Activated effector memory CD4-positive, alpha-beta T cell treated with anti-CD3 and anti-CD28 coated beads, Interleukin-2, amount 50 U/mL, for 16 hours (primary cell): ENCODE measurements around the gene OPHN1.
"Not testable (repeated sequence)": the region's sequence is repeated elsewhere in the genome, so short reads cannot be mapped to it uniquely, and the experiment has no call there.

Source experiments
- DNase-seq: peaks from one replicate; pipeline ENCODE4 v3.0.0-alpha.2; 2020

Gene OPHN1

GRCh38 chrX:68420559-68420958, 12.7 kb downstream of the OPHN1 start:
- no peak for DNase-seq

DNA sequence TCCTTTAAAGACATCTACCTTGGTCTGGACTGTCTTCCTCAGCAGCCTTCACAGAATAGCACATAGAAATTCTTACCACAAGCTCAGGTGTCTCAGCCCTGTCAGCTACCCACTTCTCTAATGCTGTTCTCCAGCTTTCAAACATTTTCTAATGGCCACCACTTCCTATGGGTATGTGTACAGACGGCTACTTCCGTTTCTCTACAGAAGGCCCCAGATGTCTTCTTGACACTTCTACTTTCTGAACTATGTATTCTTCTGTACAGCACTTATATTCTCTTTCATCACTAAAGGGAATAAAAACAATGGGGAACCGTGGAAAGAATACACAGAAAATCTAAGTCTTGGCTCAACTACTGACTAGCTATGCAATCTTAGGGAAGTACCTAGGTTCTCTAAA, 13.3 kb downstream of the OPHN1 start:
- DNase-seq = no peak

DNA sequence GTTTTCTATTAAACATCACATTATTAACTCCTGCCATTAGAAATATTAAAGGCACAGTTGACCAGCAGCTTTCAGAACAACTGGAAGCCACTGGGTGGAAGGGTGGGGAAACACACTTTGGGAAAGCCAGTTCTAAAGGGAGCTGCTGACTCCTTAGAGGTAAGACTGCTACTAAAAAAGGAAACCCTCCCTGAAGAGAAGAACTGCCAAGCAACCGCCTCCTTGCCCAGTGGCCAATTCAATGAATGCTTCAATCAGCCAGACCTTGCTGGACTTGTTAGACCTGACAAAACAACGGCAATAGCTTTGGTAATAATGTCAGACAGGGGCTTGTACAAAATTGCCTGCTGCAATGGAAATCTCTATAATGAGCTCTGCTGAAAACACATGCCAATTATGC, 15.6 kb downstream of the OPHN1 start:
- no peak for DNase-seq

- no peak for DNase-seq
Observed at GRCh38 chrX:68416592-68416991, 16.7 kb downstream of the OPHN1 start.

DNA sequence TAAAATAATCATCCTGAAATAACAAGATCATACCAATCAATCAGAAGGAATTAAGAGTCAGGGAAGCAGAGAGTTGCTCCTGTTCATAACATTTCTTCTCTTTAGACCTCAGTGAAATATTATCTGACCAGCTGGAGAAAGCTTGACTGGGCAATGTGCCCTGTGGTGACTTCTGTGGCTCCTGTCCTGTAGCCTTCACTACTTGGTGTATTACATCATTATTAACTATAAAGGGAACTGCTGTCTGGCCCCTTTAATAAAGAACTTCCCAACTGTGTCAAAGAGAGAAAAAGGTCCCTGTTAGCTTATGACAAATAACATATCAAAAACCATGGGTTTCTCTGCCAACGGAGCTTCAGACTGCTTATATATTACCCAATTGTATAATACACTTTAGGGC, 18.0 kb downstream of the OPHN1 start:
- DNase-seq = no peak

GRCh38 chrX:68413254-68413653, 20.0 kb downstream of the OPHN1 start:
- DNase-seq = no peak

DNA sequence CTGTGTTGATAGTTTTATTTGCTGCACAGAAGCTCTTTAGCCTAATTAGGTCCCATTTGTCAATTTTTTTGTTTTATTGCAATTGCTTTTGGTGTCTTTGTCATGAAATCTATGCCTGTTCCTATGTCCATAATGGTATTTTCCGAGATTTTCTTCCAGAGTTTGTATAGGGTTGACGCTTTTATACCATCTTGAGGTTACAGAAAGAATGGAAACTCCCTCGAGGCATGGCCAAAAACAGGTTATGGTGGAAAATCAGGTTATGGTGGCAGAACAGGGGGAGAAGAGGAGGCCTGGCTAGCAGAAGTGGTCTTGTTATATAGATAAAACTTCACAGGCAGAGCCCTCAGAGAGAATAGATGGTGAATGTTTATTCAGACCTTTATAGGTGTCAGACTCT, 21.6 kb downstream of the OPHN1 start:
- no peak for DNase-seq

DNA sequence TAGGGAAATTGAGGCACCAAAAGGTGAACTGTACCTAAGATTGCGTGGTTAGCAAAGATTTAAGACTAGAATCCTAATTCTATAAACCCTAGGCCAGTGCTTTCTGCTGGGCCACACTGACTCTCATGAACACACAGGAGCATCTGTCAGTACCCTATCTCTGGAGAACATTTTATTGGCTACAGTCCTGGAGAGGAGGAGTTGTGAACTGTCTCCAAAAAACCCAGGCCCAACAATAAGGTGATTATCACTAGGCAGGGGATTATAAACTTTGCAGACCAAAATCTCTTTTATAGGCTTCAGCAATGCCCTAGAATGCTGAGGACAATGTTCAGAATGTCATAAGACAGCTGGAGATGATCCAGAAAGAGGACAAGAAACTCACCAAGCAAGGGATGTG, 24.1 kb downstream of the OPHN1 start:
- no peak for DNase-seq

DNA sequence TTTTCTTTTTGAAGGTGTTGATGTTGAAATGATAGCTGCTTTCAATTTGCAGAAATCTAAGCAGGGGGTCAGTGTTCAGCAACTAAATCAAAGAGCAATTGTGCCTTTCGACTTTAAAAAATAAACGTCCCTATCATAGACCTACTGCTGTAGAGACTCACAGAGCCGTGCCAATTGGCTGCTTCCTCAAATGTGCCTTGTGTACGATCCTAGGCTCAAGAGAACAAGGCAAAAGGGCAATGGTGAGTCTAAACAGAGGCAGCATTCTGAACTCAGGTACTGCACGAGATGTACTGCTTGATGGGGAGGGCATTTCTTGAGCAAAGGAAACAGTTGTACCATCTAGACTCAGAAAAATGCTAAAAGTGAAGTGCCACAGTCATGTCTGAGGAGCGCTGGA, 29.8 kb downstream of the OPHN1 start:
- no peak for DNase-seq

GRCh38 chrX:68403038-68403437, 30.3 kb downstream of the OPHN1 start:
- DNase-seq = no peak

DNA sequence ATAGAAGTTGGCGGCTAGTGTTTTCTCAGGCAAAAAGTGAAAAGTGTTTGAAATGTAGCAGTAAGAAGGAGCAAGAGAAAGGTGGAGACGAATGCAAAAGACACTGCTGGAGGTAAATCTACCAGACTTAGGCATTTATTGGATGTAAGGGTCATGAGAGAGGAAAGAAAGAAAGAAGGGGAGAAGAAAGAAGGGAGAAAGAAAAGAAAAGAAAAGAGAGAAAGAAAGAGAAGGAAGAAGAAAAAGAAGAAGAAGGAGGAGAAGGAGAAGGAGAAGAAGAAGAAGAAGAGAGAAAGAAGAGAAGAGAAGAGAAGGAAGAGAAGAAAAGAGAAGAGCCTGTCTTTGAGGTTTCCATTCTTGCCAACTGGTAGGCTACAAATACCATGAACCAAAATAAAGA, 31.2 kb downstream of the OPHN1 start:
- DNase-seq = no peak

- no peak for DNase-seq
Observed at GRCh38 chrX:68398291-68398690, 35.0 kb downstream of the OPHN1 start.

GRCh38 chrX:68396953-68397352, 36.3 kb downstream of the OPHN1 start:
- DNase-seq = no peak

DNA sequence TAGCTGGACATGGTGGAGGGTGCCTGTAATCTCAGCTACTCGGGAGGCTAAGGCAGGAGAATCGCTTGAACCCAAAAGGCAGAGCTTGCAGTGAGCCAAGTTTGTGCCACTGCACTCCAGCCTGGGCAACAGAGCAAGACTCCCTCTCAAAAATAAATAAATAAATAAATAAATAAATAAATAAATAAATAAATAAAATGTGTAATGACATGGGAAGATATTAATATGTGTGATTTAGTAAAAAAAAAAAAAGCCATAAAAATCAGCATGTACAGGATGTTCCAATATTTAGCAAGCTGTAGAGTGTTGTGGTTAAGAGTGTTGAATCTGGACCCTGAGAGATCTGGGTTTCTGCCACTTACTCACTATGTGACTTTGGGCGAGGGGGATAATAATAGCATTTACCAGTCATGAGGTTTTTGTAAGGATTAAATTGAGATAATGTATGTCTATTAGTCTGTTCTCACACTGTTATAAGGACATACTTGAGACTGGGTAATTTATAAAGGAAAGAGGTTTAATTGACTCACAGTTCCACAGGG, 43.8 kb downstream of the OPHN1 start:
- not testable (repeated sequence) for DNase-seq

DNA sequence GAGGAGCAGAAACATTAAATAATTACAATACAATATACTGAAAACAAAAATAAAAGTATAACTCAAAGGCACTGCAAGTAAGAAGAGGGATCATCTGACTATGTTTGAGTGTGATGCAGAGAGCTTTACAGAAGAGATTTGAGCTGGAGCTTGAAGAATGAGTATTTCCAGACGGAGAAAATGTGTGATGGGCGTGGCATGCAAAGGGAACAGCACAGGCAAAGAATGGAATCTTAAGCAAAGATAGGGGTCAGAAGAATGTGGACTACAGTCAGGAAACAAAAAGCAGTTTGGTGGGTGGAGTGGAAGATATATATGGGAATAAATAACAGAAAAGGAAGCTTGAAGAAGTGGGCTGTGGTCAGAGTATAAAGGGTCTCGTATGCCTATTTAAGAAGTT, 45.5 kb downstream of the OPHN1 start:
- DNase-seq = no peak

- DNase-seq = no peak
Observed at GRCh38 chrX:68383540-68383939, 49.8 kb downstream of the OPHN1 start.

DNA sequence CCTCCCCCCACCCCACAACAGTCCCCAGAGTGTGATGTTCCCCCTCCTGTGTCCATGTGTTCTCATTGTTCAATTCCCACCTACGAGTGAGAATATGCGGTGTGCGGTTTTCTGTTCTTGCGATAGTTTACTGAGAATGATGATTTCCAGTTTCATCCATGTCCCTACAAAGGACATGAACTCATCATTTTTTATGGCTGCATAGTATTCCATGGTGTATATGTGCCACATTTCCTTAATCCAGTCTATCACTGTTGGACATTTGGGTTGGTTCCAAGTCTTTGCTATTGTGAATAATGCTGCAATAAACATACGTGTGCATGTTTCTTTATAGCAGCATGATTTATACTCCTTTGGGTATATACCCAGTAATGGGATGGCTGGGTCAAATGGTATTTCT, 55.7 kb downstream of the OPHN1 start:
- not testable (repeated sequence) for DNase-seq

GRCh38 chrX:68376373-68376772, 56.9 kb downstream of the OPHN1 start:
- DNase-seq = no peak

DNA sequence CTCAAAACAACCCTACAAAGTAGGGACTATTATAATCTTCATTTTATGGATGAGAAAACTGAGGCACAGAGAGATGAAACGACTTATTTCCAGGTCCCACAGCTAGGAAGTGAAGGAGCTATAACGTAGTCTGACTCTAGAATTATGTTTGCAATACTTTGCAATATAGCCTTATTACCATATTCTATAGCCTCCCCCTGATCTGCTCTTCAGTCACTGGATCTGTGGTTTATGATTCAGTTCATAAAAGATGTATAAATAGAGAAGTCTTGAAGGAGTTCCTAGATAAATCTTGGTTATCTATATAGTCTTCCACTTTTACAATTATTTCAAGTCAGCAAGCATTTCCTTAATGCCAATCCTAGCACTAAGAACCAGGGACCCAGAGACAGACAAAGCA, 57.5 kb downstream of the OPHN1 start:
- no peak for DNase-seq

- no peak for DNase-seq
Observed at GRCh38 chrX:68372665-68373064, 60.6 kb downstream of the OPHN1 start.

DNA sequence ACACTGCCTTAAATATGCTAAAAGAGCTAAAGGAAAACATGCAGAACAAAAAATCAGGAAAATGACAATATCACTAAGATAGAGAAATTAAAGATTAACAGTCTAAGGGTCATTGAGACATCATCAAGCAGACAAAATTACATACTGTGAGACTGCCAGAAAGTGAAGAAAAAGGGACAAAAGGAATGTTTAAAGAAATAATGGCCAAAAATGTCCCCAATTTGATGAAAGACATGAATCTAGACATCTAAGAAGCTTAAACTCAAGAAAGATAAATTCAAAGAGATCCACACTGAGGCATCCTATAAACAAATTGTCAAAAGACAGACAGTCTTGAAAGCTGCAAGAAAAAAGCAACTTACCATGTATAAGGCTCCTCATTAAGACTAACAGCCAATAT, 63.7 kb downstream of the OPHN1 start:
- DNase-seq = no peak

GRCh38 chrX:68365341-68365740, 68.0 kb downstream of the OPHN1 start:
- no peak for DNase-seq

DNA sequence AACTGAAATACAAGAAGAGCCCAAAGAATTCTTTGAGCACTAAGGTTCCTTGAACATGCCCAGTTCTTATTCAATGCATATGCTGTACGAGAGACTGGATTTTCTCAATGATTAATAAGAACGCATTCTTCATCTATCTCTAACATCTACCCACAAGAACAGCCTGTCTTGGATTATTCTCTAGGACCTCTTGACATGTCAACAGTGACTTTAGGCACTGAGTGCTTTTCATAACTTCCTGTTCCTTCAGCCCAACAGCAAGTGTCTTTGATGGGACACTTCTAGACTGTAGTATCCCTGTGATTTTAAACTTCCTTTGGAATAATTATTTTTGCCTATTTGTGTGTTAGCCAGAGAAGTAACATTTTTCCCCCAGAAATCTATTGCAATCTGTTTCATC, 69.3 kb downstream of the OPHN1 start:
- DNase-seq = no peak

DNA sequence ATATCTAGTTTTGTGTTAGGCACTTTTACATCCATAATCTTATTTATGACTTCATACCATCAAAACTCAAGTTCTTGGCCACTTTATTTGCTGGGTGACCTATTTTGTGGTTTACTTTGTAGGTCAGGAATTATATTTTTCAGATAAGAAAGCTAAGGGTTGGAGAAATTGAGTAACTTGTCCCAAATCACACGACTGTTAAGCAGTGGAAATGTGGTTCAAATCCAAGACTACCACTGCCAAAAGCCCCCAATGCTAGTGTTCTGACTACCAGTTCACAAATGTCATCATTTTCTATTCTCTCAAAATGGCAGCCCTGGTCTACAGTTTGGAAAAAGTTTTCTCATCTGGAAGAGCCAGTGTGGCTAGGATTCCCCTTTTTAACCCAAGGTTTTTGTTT, 74.6 kb downstream of the OPHN1 start:
- DNase-seq = no peak

- no peak for DNase-seq
Observed at GRCh38 chrX:68355629-68355920, 77.7 kb downstream of the OPHN1 start.
